H1 (cell line): ENCODE results near the gene SLC39A2. TPM values are rescaled to one million over a fixed set of nuclear protein-coding genes. Genes with fewer than 3 reads are reported as not detected.

Experiments
- CTCF ChIA-PET: fragments of 300-600 bp; sonication (Branson Sonifier 250); formaldehyde crosslinking; loops from one replicate; lab custom pipeline; 2021; ENCODE audit not compliant: partially characterized antibody; lab: Charles Lee
- POLR2A ChIA-PET: fragments of 300-600 bp; sonication (Branson Sonifier 250); formaldehyde crosslinking; loops from one replicate; lab custom pipeline; 2021; ENCODE audit warnings: inconsistent platforms; ENCODE audit not compliant: partially characterized antibody; lab: Charles Lee
- DNase-seq, 2 experiments: peaks; one replicate each; pipeline versions ENCODE4 v3.0.0 to v3.0.0-alpha.2; 2010 to 2022; ENCODE audit warnings: low spot score in 2 of 2, low read depth in 1 of 2, mixed read lengths in 1 of 2
- FAIRE-seq: peaks from 2 replicates; lab custom pipeline; 2011; peaks lifted over from hg19 to GRCh38; lab: Jason Lieb, UNC
- H2AFZ ChIP-seq: 2 replicates; pipeline ENCODE4 v1.8.1; 2012; ENCODE audit warnings: low read length, inconsistent platforms
- H2AK5ac ChIP-seq: 2 replicates; pipeline ENCODE4 v1.6.1; 2013; ENCODE audit warnings: low read depth, low read length
- H2BK120ac ChIP-seq: replicated peaks from 2 replicates; pipeline ENCODE3; 2013; ENCODE audit warnings: low read depth, low read length, inconsistent platforms
- H2BK12ac ChIP-seq: 2 replicates; pipeline ENCODE4 v1.6.1; 2013; ENCODE audit warnings: low read depth, low read length
- H2BK15ac ChIP-seq: 2 replicates; pipeline ENCODE4 v1.6.1; 2013; ENCODE audit warnings: low read length
- H2BK20ac ChIP-seq: 2 replicates; pipeline ENCODE4 v1.6.1; 2013; ENCODE audit warnings: low read length
- H2BK5ac ChIP-seq: 2 replicates; pipeline ENCODE4 v1.6.1; 2013; ENCODE audit warnings: low read depth, low read length
- H3K14ac ChIP-seq: 2 replicates; pipeline ENCODE4 v1.6.1; 2013; ENCODE audit warnings: inconsistent platforms; ENCODE audit not compliant: insufficient read length
- H3K18ac ChIP-seq: 2 replicates; pipeline ENCODE4 v1.6.1; 2013; ENCODE audit warnings: low read length; ENCODE audit errors: extremely low read depth
- H3K23ac ChIP-seq: 2 replicates; pipeline ENCODE4 v1.6.1; 2013; ENCODE audit warnings: inconsistent platforms; ENCODE audit not compliant: insufficient read length
- H3K23me2 ChIP-seq: 2 replicates; pipeline ENCODE4 v1.6.1; 2013; ENCODE audit warnings: low read depth, low read length
- H3K27ac ChIP-seq: 2 replicates; pipeline ENCODE4 v1.6.1; 2011; ENCODE audit warnings: low read depth, low read length, inconsistent platforms
- H3K27me3 ChIP-seq, 4 experiments: replicated peaks in 1 of 4; 1 replicate in 1 of 4; 2 replicates in 3 of 4; pipeline versions ENCODE4 v1.6.1 to v1.8.1; 2011 to 2013; ENCODE audit warnings: low read length in 3 of 4, mild to moderate bottlenecking in 3 of 4, inconsistent platforms in 2 of 4, mixed read lengths in 2 of 4, moderate library complexity in 1 of 4; ENCODE audit not compliant: control insufficient read depth in 3 of 4, insufficient read depth in 3 of 4; ENCODE audit errors: extremely low read depth in 1 of 4
- H3K36me3 ChIP-seq, 4 experiments: 2 replicates each; pipeline versions ENCODE4 v1.6.1 to v1.8.1; 2011 to 2013; ENCODE audit warnings: mild to moderate bottlenecking in 4 of 4, low read length in 3 of 4, moderate library complexity in 2 of 4, control low read depth in 1 of 4, inconsistent platforms in 1 of 4; ENCODE audit not compliant: insufficient read depth in 4 of 4, control insufficient read depth in 2 of 4
- H3K4ac ChIP-seq: replicated peaks from 2 replicates; pipeline ENCODE3; 2013; ENCODE audit warnings: low read length, low read depth, mixed read lengths, inconsistent platforms; ENCODE audit not compliant: insufficient read length
- H3K4me1 ChIP-seq, 4 experiments: replicated peaks in 1 of 4; 1 replicate in 1 of 4; 2 replicates in 3 of 4; pipeline versions ENCODE4 v1.6.1 to v1.8.1; 2011 to 2013; ENCODE audit warnings: low read length in 3 of 4, inconsistent platforms in 2 of 4, mixed read lengths in 1 of 4; ENCODE audit not compliant: insufficient read depth in 4 of 4, control insufficient read depth in 3 of 4
- H3K4me2 ChIP-seq, 2 experiments: 2 replicates each; pipeline versions ENCODE4 v1.6.1 to v1.8.1; 2011 to 2013; ENCODE audit warnings: low read depth in 2 of 2, low read length in 2 of 2, control low read depth in 1 of 2, inconsistent platforms in 1 of 2, mild to moderate bottlenecking in 1 of 2; ENCODE audit not compliant: insufficient read depth in 1 of 2
- H3K4me3 ChIP-seq, 4 experiments: fragments of 200-600, 300-600 bp in 1 of 4; sonication (generic), shearing (Covaris generic), sonication (Bioruptor Twin) in 1 of 4; 2 replicates each; pipeline versions ENCODE4 v1.5.1 to v1.8.1; 2011 to 2016; ENCODE audit warnings: low read length in 4 of 4, low read depth in 3 of 4, control low read depth in 2 of 4, inconsistent platforms in 2 of 4, mild to moderate bottlenecking in 2 of 4, mixed read lengths in 1 of 4, moderate library complexity in 1 of 4; ENCODE audit not compliant: insufficient read depth in 2 of 4; ENCODE audit errors: extremely low read depth in 1 of 4
- H3K56ac ChIP-seq: replicated peaks from 2 replicates; pipeline ENCODE3; 2013; ENCODE audit warnings: low read depth, mild to moderate bottlenecking, mixed read lengths, low read length, inconsistent platforms; ENCODE audit not compliant: insufficient read length
- H3K79me1 ChIP-seq: 2 replicates; pipeline ENCODE4 v1.6.1; 2013; ENCODE audit warnings: low read depth, low read length, control low read depth
- H3K79me2 ChIP-seq, 2 experiments: 2 replicates each; pipeline versions ENCODE4 v1.6.1 to v1.8.1; 2012 to 2013; ENCODE audit warnings: low read length in 2 of 2, mild to moderate bottlenecking in 2 of 2, inconsistent platforms in 1 of 2; ENCODE audit not compliant: insufficient read depth in 2 of 2, control insufficient read depth in 1 of 2
- H3K9ac ChIP-seq, 4 experiments: replicated peaks in 1 of 4; 1 replicate in 1 of 4; 2 replicates in 3 of 4; pipeline versions ENCODE4 v1.6.1 to v1.8.1; 2011 to 2013; ENCODE audit warnings: low read depth in 3 of 4, low read length in 3 of 4, control low read depth in 2 of 4, mild to moderate bottlenecking in 2 of 4, moderate library complexity in 2 of 4, inconsistent platforms in 1 of 4; ENCODE audit errors: extremely low read depth in 1 of 4
- H3K9me3 ChIP-seq, 2 experiments: 2 replicates each; pipeline versions ENCODE4 v1.6.1 to v1.8.1; 2012 to 2013; ENCODE audit warnings: mild to moderate bottlenecking in 2 of 2, moderate library complexity in 2 of 2, control low read depth in 1 of 2, inconsistent platforms in 1 of 2, low read depth in 1 of 2, low read length in 1 of 2, mixed read lengths in 1 of 2; ENCODE audit not compliant: insufficient read depth in 2 of 2
- H4K20me1 ChIP-seq, 2 experiments: replicated peaks in 1 of 2; 2 replicates each; pipeline versions ENCODE3 to v1.8.1; 2011 to 2013; ENCODE audit warnings: inconsistent platforms in 2 of 2, low read length in 2 of 2, mild to moderate bottlenecking in 1 of 2; ENCODE audit not compliant: insufficient read depth in 2 of 2, control insufficient read depth in 1 of 2
- H4K5ac ChIP-seq: 2 replicates; pipeline ENCODE4 v1.6.1; 2013; ENCODE audit warnings: low read length, low read depth, mixed read lengths, inconsistent platforms; ENCODE audit not compliant: insufficient read length
- H4K8ac ChIP-seq: 2 replicates; pipeline ENCODE4 v1.8.0; 2013; ENCODE audit warnings: mild to moderate bottlenecking, moderate library complexity, low read length, inconsistent platforms; ENCODE audit not compliant: insufficient read depth; ENCODE audit errors: extremely low read depth
- H4K91ac ChIP-seq: replicated peaks from 2 replicates; pipeline ENCODE3; 2013; ENCODE audit warnings: low read length, mixed read lengths, inconsistent platforms; ENCODE audit not compliant: insufficient read length
- BACH1 ChIP-seq: IDR thresholded peaks from 2 replicates; pipeline ENCODE4 v1.6.1; 2012; ENCODE audit warnings: low read length, improper control_type of control experiment
- BRCA1 ChIP-seq: IDR thresholded peaks from 2 replicates; pipeline ENCODE4 v1.6.1; 2012; ENCODE audit warnings: low read depth, low read length, improper control_type of control experiment
- CREB1 ChIP-seq: IDR thresholded peaks from 2 replicates; pipeline ENCODE4 v1.6.1; 2012; ENCODE audit warnings: inconsistent platforms
- POLR2AphosphoS5 ChIP-seq: IDR thresholded peaks from 2 replicates; pipeline ENCODE4 v1.6.1; 2011; ENCODE audit warnings: low read depth, low read length
- RBBP5 ChIP-seq: IDR thresholded peaks from 2 replicates; pipeline ENCODE4 v1.7.1; 2012; ENCODE audit warnings: low read depth, mild to moderate bottlenecking, inconsistent platforms, low read length, moderate library complexity, borderline replicate concordance
- RNF2 ChIP-seq: fragments of 200-900, 300-1000 bp; sonication (generic); IDR thresholded peaks from 2 replicates; pipeline ENCODE4 v1.7.1; 2016; ENCODE audit warnings: borderline replicate concordance, low read depth, mild to moderate bottlenecking, antibody characterized with exemption, low read length; ENCODE audit not compliant: poor library complexity, severe bottlenecking; ENCODE audit errors: missing control alignments
- SP2 ChIP-seq: IDR thresholded peaks from 2 replicates; pipeline ENCODE4 v1.6.1; 2012; ENCODE audit warnings: mild to moderate bottlenecking, low read length, inconsistent platforms
- TEAD4 ChIP-seq: IDR thresholded peaks from 2 replicates; pipeline ENCODE4 v1.6.1; 2012; ENCODE audit warnings: low read depth, low read length, inconsistent platforms, mixed read lengths
- WGBS, 2 experiments: shearing (Covaris generic) in 1 of 2; methylation state at CpG; one replicate each; pipeline versions ENCODE4 v1.1.6 to v1.1.7; 2013 to 2015; ENCODE audit warnings: low lambda C conversion rate in 2 of 2, mixed read lengths in 2 of 2, inconsistent platforms in 1 of 2, low coverage in 1 of 2, missing lambda C conversion rate in 1 of 2; ENCODE audit not compliant: insufficient replicate concordance in 2 of 2, insufficient coverage in 1 of 2, insufficient read length in 1 of 2; ENCODE audit errors: extremely low coverage in 1 of 2, missing lambda C conversion rate in 1 of 2; 5-methylcytosine and 5-hydroxymethylcytosine counted together
- polyA plus RNA-seq, 7 experiments: library from polyadenylated mRNA; depleted of rRNA in 3 of 7; stranded (reverse) in 5 of 7; unstranded in 2 of 7; fragments of >200 nt in 5 of 7; fragments of 200-250 nt in 2 of 7; gene quantifications; 1 replicate in 5 of 7; 2 replicates in 1 of 7; 4 replicates in 1 of 7; pipeline versions ENCODE4 v1.2.1 to v1.2.3, GENCODE V29; 2011 to 2013; ENCODE audit warnings: missing spikeins in 2 of 7, mixed read lengths in 2 of 7
- total RNA-seq: library from RNA; stranded (reverse); fragmentation: NEBNext Ultra II Directional; extraction: Animal tissue kit (Norgen Biotek cat#: 25700); gene quantifications from 2 replicates; pipeline ENCODE4 v1.2.1, GENCODE V29; 2021
- TF ChIP-seq, protein P1 (sequence below): IDR thresholded peaks from 2 replicates; pipeline ENCODE4 v1.6.1; 2011; ENCODE audit warnings: low read depth, mild to moderate bottlenecking, low read length; ENCODE audit not compliant: insufficient read depth

SLC39A2 gene
- total and polyA plus RNA-seq, 2 of the 8 experiments (the other 6 are each of a cell fraction or from before 2014, with no cell fraction given): 0.14 to 0.22 TPM

DNA sequence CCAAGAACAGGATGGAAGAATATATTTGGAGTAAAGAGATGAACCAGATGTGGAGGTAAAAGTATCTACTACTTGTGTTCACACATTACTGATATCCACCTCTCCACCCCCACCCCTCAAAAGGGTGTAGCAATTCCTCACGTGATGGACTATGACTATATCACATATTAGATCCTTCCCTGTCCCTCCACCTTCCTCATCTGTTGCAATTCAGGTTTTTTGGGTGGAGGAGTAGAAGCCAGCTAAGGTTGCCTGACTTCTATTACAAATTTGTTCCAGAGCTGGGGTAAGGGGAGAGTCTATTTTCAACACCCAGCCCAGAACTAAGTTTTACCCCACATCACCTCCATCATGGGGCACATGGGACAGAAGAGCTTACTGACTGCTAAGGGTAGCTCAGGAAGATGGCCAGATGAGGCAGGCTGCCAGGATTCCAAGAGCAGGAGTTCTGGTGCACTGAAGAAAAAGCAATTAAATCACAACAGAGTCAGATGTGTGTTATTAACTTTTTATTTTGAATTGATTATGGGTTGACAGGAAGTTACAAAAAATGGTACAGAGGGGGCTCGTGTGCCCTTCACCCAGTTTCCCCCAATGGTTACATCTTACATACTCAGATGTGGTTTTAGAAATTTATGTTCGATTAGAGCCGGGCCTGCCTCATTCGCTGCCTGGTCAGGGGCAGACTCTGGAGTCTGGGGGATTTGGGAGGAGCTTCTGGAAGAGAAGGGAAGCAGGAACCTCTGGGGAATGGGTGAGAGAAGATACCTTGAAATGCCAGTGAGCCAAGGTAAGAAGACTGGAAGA lies 33.4 kb downstream of the SLC39A2 start:
- FAIRE-seq: no peak
- ChIA-PET POLR2A (interaction anchor here (0.6 to 2.2 kb wide), 3 partner anchors 8 to 34 kb away, joined by 3 to 9 read pairs (median 3); partner anchors contain the start of gene NDRG2), CTCF (interaction anchor here (0.8 to 8.8 kb wide), 11 partner anchors 8 to 72 kb away, joined by 3 to 152 read pairs (median 5); partner anchors contain the start of gene NDRG2)
- TF ChIP-seq TEAD4 (no peak), SP2 (no peak), BACH1 (no peak), RBBP5 (no peak), RNF2 (no peak), BRCA1 (no peak), CREB1 (no peak), POLR2AphosphoS5 (no peak)
- TF ChIP-seq, protein P1, sequence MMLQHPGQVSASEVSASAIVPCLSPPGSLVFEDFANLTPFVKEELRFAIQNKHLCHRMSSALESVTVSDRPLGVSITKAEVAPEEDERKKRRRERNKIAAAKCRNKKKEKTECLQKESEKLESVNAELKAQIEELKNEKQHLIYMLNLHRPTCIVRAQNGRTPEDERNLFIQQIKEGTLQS: no peak

More for the DNA sequence above, 33.4 kb downstream of the SLC39A2 start:
- H3K14ac ChIP-seq: no peak overlapping the region
- H2BK120ac ChIP-seq: no peak overlapping the region
- H3K27ac ChIP-seq: no peak overlapping the region
- H3K4ac ChIP-seq: no peak overlapping the region
- H2AK5ac ChIP-seq: no peak overlapping the region
- no peak overlapping the region for H3K56ac ChIP-seq
- no peaks in the 10 kb centered on the region for H3K27me3 ChIP-seq
- no peaks in the 10 kb centered on the region for H3K36me3 ChIP-seq
- no peak overlapping the region for H4K8ac ChIP-seq
- H2BK15ac ChIP-seq: no peak overlapping the region
- no peak overlapping the region for H2AFZ ChIP-seq
- no peak overlapping the region for H4K5ac ChIP-seq
- no peak overlapping the region for H2BK20ac ChIP-seq
- H2BK5ac ChIP-seq: no peak overlapping the region
- no peak overlapping the region for H3K9ac ChIP-seq
- H3K4me2 ChIP-seq: no peak overlapping the region
- no peaks in the 10 kb centered on the region; the same call in 1 of the 2 replicates for H3K23me2 ChIP-seq
- no peaks in the 10 kb centered on the region for H3K79me1 ChIP-seq
- no peaks in the 10 kb centered on the region for H3K4me1 ChIP-seq
- WGBS, 2 experiments: 77% methylated on average over 5 of the region's 5 CpGs; no CpG with 5 or more reads in 1 of the 2 experiments
- H3K23ac ChIP-seq: no peak overlapping the region
- H4K20me1 ChIP-seq: no peaks in the 10 kb centered on the region
- H3K9me3 ChIP-seq: no peaks in the 10 kb centered on the region
- no peaks in the 10 kb centered on the region for H3K79me2 ChIP-seq
- no peak for DNase-seq
- no peak overlapping the region for H3K18ac ChIP-seq
- H4K91ac ChIP-seq: no peak overlapping the region
- H3K4me3 ChIP-seq: no peak overlapping the region
- H2BK12ac ChIP-seq: no peak overlapping the region
